Suppressor macrophage (primary cell): ENCODE measurements around the gene KDM2B.

ENCODE experiments used
- DNase-seq, 4 experiments: peaks; one replicate each; pipeline ENCODE4 v3.0.0-alpha.2; 2020 to 2022

KDM2B gene

GRCh38 chr12:121379945-121380344 is 200.9 kb downstream of the KDM2B start:
- no peak for DNase-seq
